Measurements from ENCODE around the gene CYGB. TPM values are rescaled to one million over a fixed set of nuclear protein-coding genes. Genes with fewer than 3 reads are reported as not detected.

Gene CYGB
- total RNA-seq, 1 donor from 2014 or later, result 0.46 TPM

- no peak overlapping the region for H3K27ac Mint-ChIP-seq
- H3K4me1 Mint-ChIP-seq (ENCODE audit: low read depth), result peaks cover 23% of the 10 kb centered on the region
- DNase-seq (ENCODE audit: low spot score, unreplicated experiment), result no peak
- TF ChIP-seq CTCF (IDR thresholded peaks at IDR 0.05; ENCODE audit: unreplicated experiment), result no peak
- peak overlapping the region; percentile 24 for H3K4me3 Mint-ChIP-seq (ENCODE audit: low read depth)
- peaks cover 26% of the 10 kb centered on the region for H3K27me3 Mint-ChIP-seq
- H3K36me3 Mint-ChIP-seq (ENCODE audit: insufficient read depth), result no peaks in the 10 kb centered on the region
- no peaks in the 10 kb centered on the region for H3K9me3 Mint-ChIP-seq (ENCODE audit: low read depth)
Observed at GRCh38 chr17:76499267-76499667, 38.2 kb downstream of the CYGB start.

DNA sequence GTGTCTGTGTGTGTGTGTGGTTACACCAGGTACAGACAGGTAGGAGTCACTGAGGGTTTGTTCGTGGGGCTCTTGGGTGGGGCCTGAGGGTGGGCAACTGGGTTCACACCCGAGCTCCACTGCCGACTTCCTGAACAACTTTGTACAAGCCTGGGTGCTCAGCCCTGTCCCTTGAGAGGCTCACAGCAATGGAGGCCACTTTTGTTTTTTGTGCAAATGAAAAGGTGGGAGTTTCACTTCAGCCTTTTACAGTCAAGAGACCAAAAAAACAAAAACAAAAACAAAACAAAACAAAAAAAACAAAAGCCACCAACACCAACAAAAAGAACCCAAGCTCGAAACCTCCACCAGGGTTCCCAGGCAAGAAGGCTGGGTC lies 38.6 kb downstream of the CYGB start:
- DNase-seq (ENCODE audit: low spot score, unreplicated experiment), result no peak
- no peaks in the 10 kb centered on the region for H3K36me3 Mint-ChIP-seq (ENCODE audit: insufficient read depth)
- H3K27ac Mint-ChIP-seq, result no peak overlapping the region
- peaks cover 23% of the 10 kb centered on the region for H3K4me1 Mint-ChIP-seq (ENCODE audit: low read depth)
- H3K4me3 Mint-ChIP-seq (ENCODE audit: low read depth), result peak overlapping the region; percentile 5
- no peaks in the 10 kb centered on the region for H3K9me3 Mint-ChIP-seq (ENCODE audit: low read depth)
- peaks cover 26% of the 10 kb centered on the region for H3K27me3 Mint-ChIP-seq
- TF ChIP-seq CTCF (IDR thresholded peaks at IDR 0.05; ENCODE audit: unreplicated experiment), result no peak

GRCh38 chr17:76497979-76498875 lies 39.3 kb downstream of the CYGB start:
- Mint-ChIP-seq H3K4me1 (ENCODE audit: low read depth) (peaks cover 23% of the 10 kb centered on the region), H3K27me3 (peaks cover 27% of the 10 kb centered on the region), H3K9me3 (ENCODE audit: low read depth) (no peaks in the 10 kb centered on the region), H3K4me3 (ENCODE audit: low read depth) (peak overlapping the region; percentile 5), H3K27ac (peak overlapping the region; percentile 93), H3K36me3 (ENCODE audit: insufficient read depth) (no peaks in the 10 kb centered on the region)
- no peak for TF ChIP-seq CTCF (IDR thresholded peaks at IDR 0.05; ENCODE audit: unreplicated experiment)
- no peak for DNase-seq (ENCODE audit: low spot score, unreplicated experiment)

- peaks cover 33% of the 10 kb centered on the region for H3K27me3 Mint-ChIP-seq
- no peaks in the 10 kb centered on the region for H3K9me3 Mint-ChIP-seq (ENCODE audit: low read depth)
- no peak for TF ChIP-seq CTCF (IDR thresholded peaks at IDR 0.05; ENCODE audit: unreplicated experiment)
- no peak overlapping the region for H3K4me3 Mint-ChIP-seq (ENCODE audit: low read depth)
- no peak overlapping the region for H3K27ac Mint-ChIP-seq
- H3K4me1 Mint-ChIP-seq (ENCODE audit: low read depth), result peaks cover 23% of the 10 kb centered on the region
- H3K36me3 Mint-ChIP-seq (ENCODE audit: insufficient read depth), result no peaks in the 10 kb centered on the region
- no peak for DNase-seq (ENCODE audit: low spot score, unreplicated experiment)
Observed at GRCh38 chr17:76497699-76497978, 39.9 kb downstream of the CYGB start.

DNA sequence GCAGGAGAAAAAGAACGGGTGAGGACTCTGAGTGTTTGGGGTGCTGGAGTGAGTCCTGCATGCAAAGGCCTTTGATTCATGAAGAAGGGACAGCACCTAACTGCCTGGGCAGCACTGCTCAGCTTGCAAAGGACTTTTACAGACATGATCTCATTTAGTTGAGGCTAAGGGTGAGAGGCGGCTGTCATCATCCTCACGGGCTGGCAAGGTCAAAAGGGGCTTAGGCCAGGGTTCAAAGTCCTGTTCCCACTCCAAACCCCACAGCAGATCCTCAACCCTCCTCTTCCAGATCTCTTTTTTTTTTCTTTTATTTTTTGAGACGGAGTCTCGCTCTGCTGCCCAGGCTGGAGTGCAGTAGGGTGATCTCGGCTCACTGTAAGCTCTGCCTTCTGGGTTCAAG lies 41.0 kb downstream of the CYGB start:
- Mint-ChIP-seq H3K27ac (no peak overlapping the region), H3K27me3 (peaks cover 34% of the 10 kb centered on the region), H3K36me3 (ENCODE audit: insufficient read depth) (no peaks in the 10 kb centered on the region), H3K9me3 (ENCODE audit: low read depth) (no peaks in the 10 kb centered on the region), H3K4me1 (ENCODE audit: low read depth) (peaks cover 22% of the 10 kb centered on the region), H3K4me3 (ENCODE audit: low read depth) (no peak overlapping the region)
- no peak for TF ChIP-seq CTCF (IDR thresholded peaks at IDR 0.05; ENCODE audit: unreplicated experiment)
- DNase-seq (ENCODE audit: low spot score, unreplicated experiment), result no peak

All from progenitor cell of endocrine pancreas (in vitro differentiated cells).